WTC11 (cell line): ENCODE measurements around the gene XKR7. TPM values are rescaled to one million over a fixed set of nuclear protein-coding genes. Genes with fewer than 3 reads are reported as not detected.
A peak's percentile ranks its signal among the peaks of the same experiment; 100 is the strongest.

Experiments
- ATAC-seq: fragments of 200-7000 bp; cut with Tn5 transposase; 2 replicates; pipeline ENCODE4 v1.10.0; 2021; ENCODE audit warnings: mild to moderate bottlenecking, moderate library complexity
- CTCF ChIA-PET: fragments of 300-600 bp; sonication (Branson Sonifier 250); formaldehyde crosslinking; loops from one replicate; lab custom pipeline; 2021; ENCODE audit warnings: antibody characterized with exemption; lab: Charles Lee
- POLR2A ChIA-PET: fragments of 350-600 bp; sonication (Branson Sonifier 250); formaldehyde crosslinking; loops from one replicate; lab custom pipeline; 2021; ENCODE audit warnings: antibody characterized with exemption; lab: Charles Lee
- DNase-seq: peaks from one replicate; pipeline ENCODE4 v3.0.0; 2021; ENCODE audit warnings: low spot score
- H3K27ac Mint-ChIP-seq: 2 replicates; pipeline ENCODE4 v1.8.0; 2021; ENCODE audit warnings: mixed read lengths
- H3K27me3 Mint-ChIP-seq: 2 replicates; pipeline ENCODE4 v1.8.0; 2021; ENCODE audit warnings: low read depth, mild to moderate bottlenecking, moderate library complexity, mixed read lengths
- H3K36me3 Mint-ChIP-seq: 2 replicates; pipeline ENCODE4 v1.8.0; 2021; ENCODE audit warnings: mixed read lengths
- H3K4me1 Mint-ChIP-seq: 2 replicates; pipeline ENCODE4 v1.8.0; 2022; ENCODE audit warnings: mixed read lengths
- H3K4me3 Mint-ChIP-seq: 2 replicates; pipeline ENCODE4 v1.8.0; 2021; ENCODE audit warnings: mild to moderate bottlenecking, moderate library complexity, mixed read lengths
- H3K9me3 Mint-ChIP-seq: 2 replicates; pipeline ENCODE4 v1.8.0; 2021; ENCODE audit warnings: mixed read lengths
- FOXP1 ChIP-seq: sonication (generic); formaldehyde crosslinking; IDR thresholded peaks from 2 replicates; pipeline ENCODE4 v1.8.0; 2022; ENCODE audit warnings: missing genetic modification reagents, mild to moderate bottlenecking, moderate library complexity, borderline replicate concordance
- HMGA2 ChIP-seq: fragments of 250-450 bp; sonication (Bioruptor Pico); IDR thresholded peaks from 2 replicates; pipeline ENCODE4 v1.4.0; 2021; ENCODE audit warnings: mild to moderate bottlenecking, moderate library complexity
- JUN ChIP-seq: sonication (generic); formaldehyde crosslinking; IDR thresholded peaks from 2 replicates; pipeline ENCODE4 v1.8.0; 2023; ENCODE audit warnings: mild to moderate bottlenecking, missing genetic modification reagents
- MXD4 ChIP-seq: fragments of 250-450 bp; sonication (Bioruptor Pico); IDR thresholded peaks from 2 replicates; pipeline ENCODE4 v1.8.0; 2021; ENCODE audit warnings: mild to moderate bottlenecking, moderate library complexity, borderline replicate concordance
- NFATC4 ChIP-seq: fragments of 250-450 bp; sonication (Bioruptor Pico); IDR thresholded peaks from 2 replicates; pipeline ENCODE4 v1.9.0; 2021; ENCODE audit warnings: mild to moderate bottlenecking
- NFYB ChIP-seq: sonication (generic); formaldehyde crosslinking; conservative IDR thresholded peaks from 2 replicates; pipeline ENCODE4 v1.8.0; 2022; ENCODE audit warnings: low read depth, missing genetic modification reagents
- NR3C1 ChIP-seq: sonication (generic); formaldehyde crosslinking; conservative IDR thresholded peaks from 2 replicates; pipeline ENCODE4 v1.8.1; 2023; ENCODE audit warnings: low read depth, mild to moderate bottlenecking, missing genetic modification reagents
- OVOL2 ChIP-seq: fragments of 250-450 bp; sonication (Bioruptor Pico); IDR thresholded peaks from 2 replicates; pipeline ENCODE4 v1.9.0; 2021; ENCODE audit warnings: mild to moderate bottlenecking, borderline replicate concordance
- PRRX2 ChIP-seq: fragments of 250-450 bp; sonication (Bioruptor Pico); IDR thresholded peaks from 2 replicates; pipeline ENCODE4 v1.8.0; 2021; ENCODE audit warnings: mild to moderate bottlenecking
- SOX15 ChIP-seq: fragments of 250-450 bp; sonication (Bioruptor Pico); IDR thresholded peaks from 2 replicates; pipeline ENCODE4 v1.9.0; 2021; ENCODE audit warnings: mild to moderate bottlenecking
- SP1 ChIP-seq: sonication (generic); formaldehyde crosslinking; conservative IDR thresholded peaks from 2 replicates; pipeline ENCODE4 v1.8.1; 2022; ENCODE audit warnings: missing genetic modification reagents
- TEAD1 ChIP-seq: sonication (generic); formaldehyde crosslinking; IDR thresholded peaks from 2 replicates; pipeline ENCODE4 v1.8.0; 2022; ENCODE audit warnings: mild to moderate bottlenecking, missing genetic modification reagents
- ZNF396 ChIP-seq: fragments of 250-450 bp; sonication (Bioruptor Pico); IDR thresholded peaks from 2 replicates; pipeline ENCODE4 v1.8.0; 2021; ENCODE audit warnings: mild to moderate bottlenecking, moderate library complexity, borderline replicate concordance
- total RNA-seq: library from RNA; stranded (reverse); gene quantifications from 3 replicates; pipeline ENCODE4 v1.2.3, GENCODE V29; 2021
- TF ChIP-seq, protein P1 (sequence below): sonication (generic); formaldehyde crosslinking; IDR thresholded peaks from 2 replicates; pipeline ENCODE4 v1.8.0; 2022; ENCODE audit warnings: mild to moderate bottlenecking, missing genetic modification reagents
- TF ChIP-seq, protein P2 (sequence below): sonication (generic); formaldehyde crosslinking; IDR thresholded peaks from 2 replicates; pipeline ENCODE4 v1.8.1; 2022; ENCODE audit warnings: missing genetic modification reagents, borderline replicate concordance
- TF ChIP-seq, protein P3 (sequence below): sonication (generic); formaldehyde crosslinking; IDR thresholded peaks from 2 replicates; pipeline ENCODE4 v1.8.1; 2023; ENCODE audit warnings: mild to moderate bottlenecking, missing genetic modification reagents
- TF ChIP-seq, protein P4 (sequence below): sonication (generic); formaldehyde crosslinking; IDR thresholded peaks from 2 replicates; pipeline ENCODE4 v1.8.0; 2023; ENCODE audit warnings: mild to moderate bottlenecking, missing genetic modification reagents

XKR7 gene
- total RNA-seq, 1 experiment from 2014 or later = 2.5 TPM

DNA sequence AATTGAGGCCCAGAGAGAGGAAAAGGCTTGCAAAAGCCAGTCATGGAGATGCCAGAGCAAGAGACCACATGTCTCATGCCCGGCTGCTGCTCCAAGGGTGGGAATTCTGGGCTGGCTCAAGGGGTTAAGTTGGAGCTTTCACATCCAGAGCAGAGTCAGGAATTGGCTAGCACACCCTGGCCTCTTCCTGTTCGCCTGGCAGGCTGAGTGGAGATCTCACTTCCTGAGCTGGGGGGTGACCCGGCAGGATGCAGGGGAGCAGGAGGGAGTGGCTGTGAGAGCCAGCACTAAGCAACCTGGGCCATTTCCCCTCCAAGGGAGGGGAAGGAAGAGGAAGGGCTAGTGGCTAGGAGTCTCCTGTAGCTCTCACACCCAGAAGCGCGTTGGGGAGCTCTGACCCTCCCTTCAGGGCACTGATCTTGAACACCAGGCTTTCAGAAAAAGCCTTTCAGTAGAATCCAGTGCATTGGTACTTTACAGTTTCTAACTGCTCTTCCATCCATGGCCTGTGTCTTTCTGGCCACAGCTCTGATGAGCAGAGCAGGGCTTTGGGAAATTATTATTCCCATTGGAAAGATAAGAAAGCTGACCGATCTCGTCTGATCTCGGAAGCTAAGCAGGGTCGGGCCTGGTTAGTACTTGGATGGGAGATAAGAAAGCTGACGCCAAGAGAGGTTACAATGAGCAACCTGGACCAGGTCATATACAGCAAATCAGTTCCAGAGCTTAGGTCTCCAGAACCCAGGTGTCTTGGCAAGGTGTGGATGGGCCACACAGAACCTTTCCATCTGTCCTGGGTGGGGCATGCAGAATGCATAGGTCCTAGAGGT, 40.1 kb downstream of the XKR7 start:
- Mint-ChIP-seq H3K4me1 (peaks cover 53% of the 10 kb centered on the region), H3K27ac (peak overlapping the region; percentile 79), H3K4me3 (peak overlapping the region; percentile 3; the same call in 1 of the 2 replicates), H3K36me3 (no peaks in the 10 kb centered on the region), H3K27me3 (no peaks in the 10 kb centered on the region; the same call in 1 of the 2 replicates), H3K9me3 (no peaks in the 10 kb centered on the region)
- DNase-seq (peak; percentile 50), ATAC-seq (peak; percentile 84)
- CTCF ChIA-PET = interaction anchor here (0.6 to 2.5 kb wide), 18 partner anchors 9 to 450 kb away, joined by 3 to 48 read pairs (median 4); partner anchors contain the start of gene PDRG1
- POLR2A ChIA-PET = interaction anchor here (0.6 to 1.3 kb wide), 3 partner anchors 10 to 72 kb away, joined by 3 to 8 read pairs (median 4); no protein-coding TSS in a partner anchor
- TF ChIP-seq, protein P1, sequence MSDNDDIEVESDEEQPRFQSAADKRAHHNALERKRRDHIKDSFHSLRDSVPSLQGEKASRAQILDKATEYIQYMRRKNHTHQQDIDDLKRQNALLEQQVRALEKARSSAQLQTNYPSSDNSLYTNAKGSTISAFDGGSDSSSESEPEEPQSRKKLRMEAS = 0 out of 2 replicates have a peak, but pooled peaks have one; percentile 40
- TF ChIP-seq TEAD1 (CRISPR knock-in tag) (no peak), PRRX2 (CRISPR knock-in tag) (no peak), SP1 (no peak)
- TF ChIP-seq, protein P2, sequence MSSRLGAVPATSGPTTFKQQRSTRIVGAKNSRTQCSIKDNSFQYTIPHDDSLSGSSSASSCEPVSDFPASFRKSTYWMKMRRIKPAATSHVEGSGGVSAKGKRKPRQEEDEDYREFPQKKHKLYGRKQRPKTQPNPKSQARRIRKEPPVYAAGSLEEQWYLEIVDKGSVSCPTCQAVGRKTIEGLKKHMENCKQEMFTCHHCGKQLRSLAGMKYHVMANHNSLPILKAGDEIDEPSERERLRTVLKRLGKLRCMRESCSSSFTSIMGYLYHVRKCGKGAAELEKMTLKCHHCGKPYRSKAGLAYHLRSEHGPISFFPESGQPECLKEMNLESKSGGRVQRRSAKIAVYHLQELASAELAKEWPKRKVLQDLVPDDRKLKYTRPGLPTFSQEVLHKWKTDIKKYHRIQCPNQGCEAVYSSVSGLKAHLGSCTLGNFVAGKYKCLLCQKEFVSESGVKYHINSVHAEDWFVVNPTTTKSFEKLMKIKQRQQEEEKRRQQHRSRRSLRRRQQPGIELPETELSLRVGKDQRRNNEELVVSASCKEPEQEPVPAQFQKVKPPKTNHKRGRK (CRISPR knock-in tag) = no peak
- TF ChIP-seq, all 79 proteins: peak for 1

DNA sequence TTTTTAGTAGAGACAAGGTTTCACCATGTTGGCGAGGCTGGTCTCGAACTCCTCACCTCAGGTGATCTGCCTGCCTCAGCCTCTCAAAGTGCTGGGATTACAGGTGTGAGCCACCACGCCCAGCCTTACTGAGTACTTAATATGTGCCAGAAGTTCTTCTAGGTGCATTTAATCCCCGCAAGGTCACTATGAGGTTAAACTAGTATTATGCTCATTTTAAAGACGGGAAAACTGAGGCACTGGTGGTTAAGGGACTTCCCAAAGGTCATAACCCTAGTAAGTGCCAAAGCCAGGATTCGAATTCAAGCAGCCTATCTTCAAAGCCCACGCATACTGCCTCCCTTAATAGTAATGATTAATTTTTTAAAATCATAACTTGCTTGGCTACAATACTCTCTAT, 41.6 kb downstream of the XKR7 start:
- peaks cover 53% of the 10 kb centered on the region for H3K4me1 Mint-ChIP-seq
- ChIA-PET POLR2A (no interaction called here), CTCF (interaction anchor here (1.3 kb wide), 1 partner anchor 157 kb away, joined by 3 read pairs; no protein-coding TSS in a partner anchor)

DNA sequence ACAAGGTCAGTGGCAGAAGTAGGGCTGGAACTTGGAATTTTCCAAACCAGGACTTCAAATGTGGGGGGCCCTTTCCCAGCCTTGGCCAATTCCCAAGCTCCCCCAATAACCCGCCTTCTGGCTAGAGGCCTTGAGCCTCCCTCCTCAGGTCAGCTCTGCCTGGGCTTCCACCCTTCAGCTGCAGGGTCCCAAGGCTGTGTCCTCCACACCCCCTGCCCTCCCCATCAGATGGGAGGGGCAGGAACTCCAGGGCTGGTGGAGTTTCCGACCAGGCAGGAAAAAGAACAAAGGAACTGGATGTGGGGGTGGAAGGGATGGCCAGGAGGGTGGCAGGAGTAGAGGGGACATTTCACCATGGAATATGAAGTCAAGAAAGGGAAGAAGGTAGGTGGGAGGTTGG, 42.1 kb downstream of the XKR7 start, which contains the start of gene CCM2L:
Gene CCM2L, plus strand, starts transcription at position 338 of the 400 bp plus-strand sequence. Its CDS starts 17 bp downstream, at position 355.
- Mint-ChIP-seq H3K9me3 (no peaks in the 10 kb centered on the region), H3K4me3 (peak within 1 kb of the TSS; percentile 41), H3K27me3 (no peaks in the 10 kb centered on the region; the same call in 1 of the 2 replicates), H3K27ac (no peak within 1 kb of the TSS; the same call in 1 of the 2 replicates), H3K36me3 (no peaks in the 10 kb centered on the region), H3K4me1 (peaks cover 54% of the 10 kb centered on the region)
- ChIA-PET POLR2A (no interaction called here), CTCF (interaction anchor here (0.8 to 1.3 kb wide), 2 partner anchors 21 to 157 kb away, joined by 3 to 4 read pairs; no protein-coding TSS in a partner anchor)
- ATAC-seq (no peak), DNase-seq (no peak)
- no peak for TF ChIP-seq MXD4 (CRISPR knock-in tag)
- TF ChIP-seq, protein P3, sequence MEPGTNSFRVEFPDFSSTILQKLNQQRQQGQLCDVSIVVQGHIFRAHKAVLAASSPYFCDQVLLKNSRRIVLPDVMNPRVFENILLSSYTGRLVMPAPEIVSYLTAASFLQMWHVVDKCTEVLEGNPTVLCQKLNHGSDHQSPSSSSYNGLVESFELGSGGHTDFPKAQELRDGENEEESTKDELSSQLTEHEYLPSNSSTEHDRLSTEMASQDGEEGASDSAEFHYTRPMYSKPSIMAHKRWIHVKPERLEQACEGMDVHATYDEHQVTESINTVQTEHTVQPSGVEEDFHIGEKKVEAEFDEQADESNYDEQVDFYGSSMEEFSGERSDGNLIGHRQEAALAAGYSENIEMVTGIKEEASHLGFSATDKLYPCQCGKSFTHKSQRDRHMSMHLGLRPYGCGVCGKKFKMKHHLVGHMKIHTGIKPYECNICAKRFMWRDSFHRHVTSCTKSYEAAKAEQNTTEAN (CRISPR knock-in tag) = no peak

More for the DNA sequence above, 41.6 kb downstream of the XKR7 start:
- Mint-ChIP-seq H3K27me3 (no peaks in the 10 kb centered on the region; the same call in 1 of the 2 replicates), H3K36me3 (no peaks in the 10 kb centered on the region), H3K27ac (no peak overlapping the region), H3K4me3 (no peak overlapping the region), H3K9me3 (no peaks in the 10 kb centered on the region)
- no peak for DNase-seq
- ATAC-seq = no peak
- TF ChIP-seq HMGA2 (no peak), NR3C1 (CRISPR knock-in tag) (no peak), JUN (CRISPR knock-in tag) (no peak), FOXP1 (CRISPR knock-in tag) (no peak), ZNF396 (CRISPR knock-in tag) (no peak), NFATC4 (no peak), SOX15 (CRISPR knock-in tag) (no peak), NFYB (CRISPR knock-in tag) (no peak), OVOL2 (CRISPR knock-in tag) (no peak)
- TF ChIP-seq, protein P4, sequence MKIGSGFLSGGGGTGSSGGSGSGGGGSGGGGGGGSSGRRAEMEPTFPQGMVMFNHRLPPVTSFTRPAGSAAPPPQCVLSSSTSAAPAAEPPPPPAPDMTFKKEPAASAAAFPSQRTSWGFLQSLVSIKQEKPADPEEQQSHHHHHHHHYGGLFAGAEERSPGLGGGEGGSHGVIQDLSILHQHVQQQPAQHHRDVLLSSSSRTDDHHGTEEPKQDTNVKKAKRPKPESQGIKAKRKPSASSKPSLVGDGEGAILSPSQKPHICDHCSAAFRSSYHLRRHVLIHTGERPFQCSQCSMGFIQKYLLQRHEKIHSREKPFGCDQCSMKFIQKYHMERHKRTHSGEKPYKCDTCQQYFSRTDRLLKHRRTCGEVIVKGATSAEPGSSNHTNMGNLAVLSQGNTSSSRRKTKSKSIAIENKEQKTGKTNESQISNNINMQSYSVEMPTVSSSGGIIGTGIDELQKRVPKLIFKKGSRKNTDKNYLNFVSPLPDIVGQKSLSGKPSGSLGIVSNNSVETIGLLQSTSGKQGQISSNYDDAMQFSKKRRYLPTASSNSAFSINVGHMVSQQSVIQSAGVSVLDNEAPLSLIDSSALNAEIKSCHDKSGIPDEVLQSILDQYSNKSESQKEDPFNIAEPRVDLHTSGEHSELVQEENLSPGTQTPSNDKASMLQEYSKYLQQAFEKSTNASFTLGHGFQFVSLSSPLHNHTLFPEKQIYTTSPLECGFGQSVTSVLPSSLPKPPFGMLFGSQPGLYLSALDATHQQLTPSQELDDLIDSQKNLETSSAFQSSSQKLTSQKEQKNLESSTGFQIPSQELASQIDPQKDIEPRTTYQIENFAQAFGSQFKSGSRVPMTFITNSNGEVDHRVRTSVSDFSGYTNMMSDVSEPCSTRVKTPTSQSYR (CRISPR knock-in tag) = no peak
